ENCODE data around the gene ZNF487.
"Not testable (repeated sequence)": the region's sequence is repeated elsewhere in the genome, so short reads cannot be mapped to it uniquely, and the experiment has no call there.

DNA sequence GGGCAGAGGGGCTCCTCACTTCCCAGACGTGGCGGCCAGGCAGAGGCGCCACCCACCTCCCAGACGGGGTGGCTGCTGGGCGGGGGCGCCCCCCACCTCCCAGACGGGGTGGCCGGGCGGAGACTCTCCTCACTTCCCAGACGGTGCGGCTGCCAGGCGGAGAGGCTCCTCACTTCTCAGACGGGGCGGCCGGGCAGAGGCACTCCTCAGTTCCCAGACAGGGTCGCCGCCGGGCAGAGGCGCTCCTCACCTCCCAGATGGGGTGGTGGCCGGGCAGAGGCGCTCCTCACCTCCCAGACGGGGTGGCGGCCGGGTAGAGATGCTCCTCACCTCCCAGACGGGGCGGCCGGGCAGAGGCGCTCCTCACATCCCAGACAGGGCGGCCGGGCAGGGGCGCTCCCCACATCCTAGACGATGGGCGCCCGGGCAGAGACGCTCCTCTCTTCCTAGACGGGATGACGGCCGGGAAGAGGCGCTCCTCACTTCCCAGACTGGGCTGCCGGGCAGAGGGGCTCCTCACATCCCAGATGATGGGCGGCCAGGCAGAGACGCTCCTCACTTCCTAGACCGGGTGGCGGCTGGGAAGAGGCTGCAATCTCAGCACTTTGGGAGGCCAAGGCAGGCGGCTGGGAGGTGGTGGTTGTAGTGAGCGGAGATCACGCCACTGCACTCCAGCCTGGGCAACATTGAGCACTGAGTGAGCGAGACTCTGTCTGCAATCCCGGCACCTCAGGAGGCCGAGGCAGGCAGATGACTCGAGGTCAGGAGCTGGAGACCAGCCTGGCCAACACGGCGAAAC lies 9.5 kb downstream of the ZNF487 start:
- TF ChIP-seq, protein P1, sequence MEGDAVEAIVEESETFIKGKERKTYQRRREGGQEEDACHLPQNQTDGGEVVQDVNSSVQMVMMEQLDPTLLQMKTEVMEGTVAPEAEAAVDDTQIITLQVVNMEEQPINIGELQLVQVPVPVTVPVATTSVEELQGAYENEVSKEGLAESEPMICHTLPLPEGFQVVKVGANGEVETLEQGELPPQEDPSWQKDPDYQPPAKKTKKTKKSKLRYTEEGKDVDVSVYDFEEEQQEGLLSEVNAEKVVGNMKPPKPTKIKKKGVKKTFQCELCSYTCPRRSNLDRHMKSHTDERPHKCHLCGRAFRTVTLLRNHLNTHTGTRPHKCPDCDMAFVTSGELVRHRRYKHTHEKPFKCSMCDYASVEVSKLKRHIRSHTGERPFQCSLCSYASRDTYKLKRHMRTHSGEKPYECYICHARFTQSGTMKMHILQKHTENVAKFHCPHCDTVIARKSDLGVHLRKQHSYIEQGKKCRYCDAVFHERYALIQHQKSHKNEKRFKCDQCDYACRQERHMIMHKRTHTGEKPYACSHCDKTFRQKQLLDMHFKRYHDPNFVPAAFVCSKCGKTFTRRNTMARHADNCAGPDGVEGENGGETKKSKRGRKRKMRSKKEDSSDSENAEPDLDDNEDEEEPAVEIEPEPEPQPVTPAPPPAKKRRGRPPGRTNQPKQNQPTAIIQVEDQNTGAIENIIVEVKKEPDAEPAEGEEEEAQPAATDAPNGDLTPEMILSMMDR (conservative IDR thresholded peaks at IDR 0.05; ENCODE audit: low read depth, low read length), result not testable (repeated sequence)
- TF ChIP-seq MAFK (IDR thresholded peaks at IDR 0.05; ENCODE audit: low read depth, low read length); POLR2A (IDR thresholded peaks at IDR 0.05; ENCODE audit: low read depth, low read length); SMC3 (IDR thresholded peaks at IDR 0.05; ENCODE audit: low read depth, low read length); CEBPB (IDR thresholded peaks at IDR 0.05; ENCODE audit: low read depth, low read length); RAD21 (IDR thresholded peaks at IDR 0.05; ENCODE audit: low read length); MXI1 (IDR thresholded peaks at IDR 0.05; ENCODE audit: borderline replicate concordance, low read depth, low read length); NFE2L2 (IDR thresholded peaks at IDR 0.05; ENCODE audit: low read depth, low read length); MAZ (IDR thresholded peaks at IDR 0.05; ENCODE audit: borderline replicate concordance, low read depth, low read length): not testable (repeated sequence)
- TF ChIP-seq, protein P2, sequence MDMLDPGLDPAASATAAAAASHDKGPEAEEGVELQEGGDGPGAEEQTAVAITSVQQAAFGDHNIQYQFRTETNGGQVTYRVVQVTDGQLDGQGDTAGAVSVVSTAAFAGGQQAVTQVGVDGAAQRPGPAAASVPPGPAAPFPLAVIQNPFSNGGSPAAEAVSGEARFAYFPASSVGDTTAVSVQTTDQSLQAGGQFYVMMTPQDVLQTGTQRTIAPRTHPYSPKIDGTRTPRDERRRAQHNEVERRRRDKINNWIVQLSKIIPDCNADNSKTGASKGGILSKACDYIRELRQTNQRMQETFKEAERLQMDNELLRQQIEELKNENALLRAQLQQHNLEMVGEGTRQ (IDR thresholded peaks at IDR 0.05; ENCODE audit: low read depth, low read length), result not testable (repeated sequence)

All from IMR-90 (cell line).